Esophagus muscularis mucosa (tissue), 4 donors: ENCODE measurements around the gene UBE2F. TPM values are rescaled to one million over a fixed set of nuclear protein-coding genes. Genes with fewer than 3 reads are reported as not detected.

ENCODE experiments used
- DNase-seq: peaks from one replicate; pipeline ENCODE4 v3.0.0-alpha.2; 2017; ENCODE audit errors: extremely low spot score
- H3K27ac ChIP-seq, 4 donors: fragments of 200-600 bp; sonication (generic); replicated peaks in 1 of 4; 1 replicate in 3 of 4; 2 replicates in 1 of 4; pipeline ENCODE4 v1.5.1; 2016 to 2019; ENCODE audit warnings: mild to moderate bottlenecking in 1 of 4
- H3K27me3 ChIP-seq, 4 donors: fragments of 200-600 bp; sonication (generic); one replicate each; pipeline versions ENCODE4 v1.5.1 to v1.6.0; 2016 to 2019
- H3K36me3 ChIP-seq, 4 donors: fragments of 200-600 bp; sonication (generic); one replicate each; pipeline ENCODE4 v1.5.1; 2016 to 2019
- H3K4me1 ChIP-seq, 4 donors: fragments of 200-600 bp; sonication (generic); one replicate each; pipeline ENCODE4 v1.5.1; 2016 to 2019
- H3K4me3 ChIP-seq, 4 donors: fragments of 200-600 bp; sonication (generic); 1 replicate in 2 of 4; 2 replicates in 2 of 4; pipeline ENCODE4 v1.5.1; 2016 to 2019; ENCODE audit warnings: mild to moderate bottlenecking in 4 of 4, moderate library complexity in 1 of 4
- H3K9me3 ChIP-seq, 4 donors: fragments of 200-600 bp; sonication (generic); 1 replicate in 3 of 4; 2 replicates in 1 of 4; pipeline ENCODE4 v1.5.1; 2016 to 2019
- CTCF ChIP-seq, 3 experiments: fragments of 200-600 bp in 2 of 3; fragments of 450-650 bp in 1 of 3; sonication (generic) in 2 of 3; IDR thresholded peaks; one replicate each; pipeline ENCODE4 v1.5.1; 2017 to 2019; ENCODE audit warnings: antibody characterized with exemption in 3 of 3, mild to moderate bottlenecking in 2 of 3, moderate library complexity in 1 of 3
- EP300 ChIP-seq: sonication (generic); formaldehyde crosslinking; IDR thresholded peaks from one replicate; pipeline ENCODE4 v1.6.1; 2017; ENCODE audit warnings: antibody characterized with exemption
- POLR2A ChIP-seq: fragments of 450-650 bp; IDR thresholded peaks from one replicate; pipeline ENCODE4 v1.6.1; 2017; ENCODE audit warnings: antibody characterized with exemption, moderate library complexity, mild to moderate bottlenecking, low read depth
- POLR2AphosphoS5 ChIP-seq, 2 donors: sonication (generic); formaldehyde crosslinking; IDR thresholded peaks; one replicate each; pipeline ENCODE4 v1.6.1; 2017; ENCODE audit warnings: antibody characterized with exemption in 2 of 2
- WGBS: methylation state at CpG from one replicate; pipeline ENCODE4 v1.1.5; 2018; 5-methylcytosine and 5-hydroxymethylcytosine counted together
- intact Hi-C: fragments of 100-400 bp; cut with DNase I; formaldehyde crosslinking; loops from one replicate; pipeline ENCODE4 v1.15.1; 2023
- total RNA-seq, 4 donors: library from RNA; depleted of rRNA; stranded (reverse); fragments of >200 nt; gene quantifications; one replicate each; pipeline versions ENCODE4 v1.1.0 to v1.2.1, GENCODE V29; 2016

UBE2F gene
- 100 to 1,000 TPM in 1 of 4 donors, 10 to 100 TPM in 3; 59.0 to 111 (median 78.5) TPM for total RNA-seq

GRCh38 chr2:237966565-237967462 lies at the start of gene UBE2F:
Gene UBE2F (plus strand): TSS chr2:237967014. CDS start chr2:237973108, 6,094 bp downstream.
- TF ChIP-seq EP300 (no peak), POLR2AphosphoS5 (IDR thresholded peaks at IDR 0.05) (peak; percentile 85 to 89), CTCF (IDR thresholded peaks at IDR 0.05) (peak in 1 of 3 experiments; percentile 34), POLR2A (peak; percentile 86)
- Histone ChIP-seq H3K9me3 (peaks cover 0 to 12% (median 10%) of the 10 kb centered on the region in 4 donors), H3K27me3 (no peaks in the 10 kb centered on the region), H3K4me1 (peaks cover 30 to 50% (median 43%) of the 10 kb centered on the region in 4 donors), H3K27ac (peak within 1 kb of the TSS; percentile 76 to 84 (median 81)), H3K36me3 (no peaks in the 10 kb centered on the region), H3K4me3 (peak within 1 kb of the TSS; percentile 65 to 85 (median 73))
- under 1% methylated on average over 36 of the region's 123 CpGs for WGBS
- intact Hi-C loops = loop anchor here (5.0 kb wide), 1 partner anchor 95 kb away; the partner anchor contains the start of gene SCLY
- DNase-seq = peak; percentile 99

- H3K4me1 ChIP-seq = peaks cover 0 to 14% (median 11%) of the 10 kb centered on the region in 4 donors
- H3K9me3 ChIP-seq = no peaks in the 10 kb centered on the region
- TF ChIP-seq POLR2A = no peak
- TF ChIP-seq CTCF (IDR thresholded peaks at IDR 0.05) = no peak
- TF ChIP-seq POLR2AphosphoS5 (IDR thresholded peaks at IDR 0.05) = no peak
- no peak for TF ChIP-seq EP300
- H3K36me3 ChIP-seq = peaks cover 0 to 7% (median 0%) of the 10 kb centered on the region in 4 donors
- H3K4me3 ChIP-seq = no peak overlapping the region
- H3K27me3 ChIP-seq = no peaks in the 10 kb centered on the region
- H3K27ac ChIP-seq = no peak overlapping the region
- intact Hi-C loops = no loop called here
- WGBS = 91% methylated on average over 5 of the region's 5 CpGs
- no peak for DNase-seq
Measured at GRCh38 chr2:237917696-237918374, 49.0 kb upstream of the UBE2F start.

GRCh38 chr2:237919593-237919992 lies 47.2 kb upstream of the UBE2F start:
- no peak for TF ChIP-seq POLR2AphosphoS5 (IDR thresholded peaks at IDR 0.05)
- TF ChIP-seq POLR2A = no peak
- TF ChIP-seq CTCF (IDR thresholded peaks at IDR 0.05) = no peak
- no peak for TF ChIP-seq EP300
- Histone ChIP-seq H3K27ac (peak overlapping the region in 3 of 4 donors; percentile 15 to 42 (median 40)), H3K36me3 (peaks cover 0 to 3% (median 0%) of the 10 kb centered on the region in 4 donors), H3K9me3 (no peaks in the 10 kb centered on the region), H3K27me3 (no peaks in the 10 kb centered on the region), H3K4me3 (no peak overlapping the region), H3K4me1 (peaks cover 7 to 26% (median 23%) of the 10 kb centered on the region in 4 donors)
- no peak for DNase-seq
- 54% methylated on average over 6 of the region's 6 CpGs for WGBS
- intact Hi-C loops = no loop called here

- no peaks in the 10 kb centered on the region for H3K27me3 ChIP-seq
- intact Hi-C loops = loop anchor here (10.0 kb wide), 1 partner anchor 144 kb away; the partner anchor contains the start of gene SCLY
- no peak for DNase-seq
- no peak overlapping the region for H3K4me3 ChIP-seq
- H3K27ac ChIP-seq = no peak overlapping the region
- TF ChIP-seq CTCF (IDR thresholded peaks at IDR 0.05) (no peak), POLR2A (no peak), EP300 (no peak), POLR2AphosphoS5 (IDR thresholded peaks at IDR 0.05) (no peak)
- H3K36me3 ChIP-seq = peaks cover 0 to 3% (median 0%) of the 10 kb centered on the region in 4 donors
- H3K9me3 ChIP-seq = no peaks in the 10 kb centered on the region
- 88% methylated on average over 14 of the region's 14 CpGs for WGBS
- peaks cover 7 to 26% (median 23%) of the 10 kb centered on the region in 4 donors for H3K4me1 ChIP-seq
Measured at GRCh38 chr2:237920673-237921072, 46.1 kb upstream of the UBE2F start.
